ENCODE measurements around the gene ADAMTS20.

DNA sequence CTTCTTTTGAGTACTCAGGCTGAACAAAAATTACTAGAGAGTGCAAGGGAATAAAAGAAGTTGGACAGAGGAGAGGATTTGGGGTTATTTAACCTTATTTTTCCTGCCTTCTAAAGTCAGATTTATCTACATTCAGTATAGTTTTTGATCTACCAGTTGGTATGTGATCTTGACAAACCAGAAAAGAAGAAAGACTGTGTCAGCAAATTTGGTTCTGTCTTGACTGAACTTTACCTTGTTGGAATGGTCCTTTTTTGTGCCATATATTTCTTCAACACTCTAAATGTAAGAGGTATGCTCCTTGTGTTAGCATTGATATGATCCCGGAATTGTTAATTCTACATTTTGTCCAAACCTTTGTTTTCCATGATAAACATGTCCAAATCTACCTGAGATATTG lies 47.7 kb upstream of the ADAMTS20 start:
- TF ChIP-seq POLR2A (IDR thresholded peaks at IDR 0.05) (no peak), EP300 (IDR thresholded peaks at IDR 0.05) (no peak)
- TF ChIP-seq, protein P1, sequence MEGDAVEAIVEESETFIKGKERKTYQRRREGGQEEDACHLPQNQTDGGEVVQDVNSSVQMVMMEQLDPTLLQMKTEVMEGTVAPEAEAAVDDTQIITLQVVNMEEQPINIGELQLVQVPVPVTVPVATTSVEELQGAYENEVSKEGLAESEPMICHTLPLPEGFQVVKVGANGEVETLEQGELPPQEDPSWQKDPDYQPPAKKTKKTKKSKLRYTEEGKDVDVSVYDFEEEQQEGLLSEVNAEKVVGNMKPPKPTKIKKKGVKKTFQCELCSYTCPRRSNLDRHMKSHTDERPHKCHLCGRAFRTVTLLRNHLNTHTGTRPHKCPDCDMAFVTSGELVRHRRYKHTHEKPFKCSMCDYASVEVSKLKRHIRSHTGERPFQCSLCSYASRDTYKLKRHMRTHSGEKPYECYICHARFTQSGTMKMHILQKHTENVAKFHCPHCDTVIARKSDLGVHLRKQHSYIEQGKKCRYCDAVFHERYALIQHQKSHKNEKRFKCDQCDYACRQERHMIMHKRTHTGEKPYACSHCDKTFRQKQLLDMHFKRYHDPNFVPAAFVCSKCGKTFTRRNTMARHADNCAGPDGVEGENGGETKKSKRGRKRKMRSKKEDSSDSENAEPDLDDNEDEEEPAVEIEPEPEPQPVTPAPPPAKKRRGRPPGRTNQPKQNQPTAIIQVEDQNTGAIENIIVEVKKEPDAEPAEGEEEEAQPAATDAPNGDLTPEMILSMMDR (IDR thresholded peaks at IDR 0.05), result no peak

Measured in upper lobe of left lung (tissue), 4 donors.